GM12875 (cell line): ENCODE data around the gene CRYBA4.

Experiments
- H3K4me3 ChIP-seq: one replicate; pipeline ENCODE4 v1.5.1; 2011; ENCODE audit warnings: low read depth, low read length, control low read depth
- TF ChIP-seq, protein P1 (sequence below): IDR thresholded peaks from 2 replicates; pipeline ENCODE4 v1.5.1; 2011; ENCODE audit warnings: low read depth, mild to moderate bottlenecking, control low read depth, inconsistent platforms, low read length, moderate library complexity, borderline replicate concordance; ENCODE audit not compliant: insufficient read depth

CRYBA4 gene

DNA sequence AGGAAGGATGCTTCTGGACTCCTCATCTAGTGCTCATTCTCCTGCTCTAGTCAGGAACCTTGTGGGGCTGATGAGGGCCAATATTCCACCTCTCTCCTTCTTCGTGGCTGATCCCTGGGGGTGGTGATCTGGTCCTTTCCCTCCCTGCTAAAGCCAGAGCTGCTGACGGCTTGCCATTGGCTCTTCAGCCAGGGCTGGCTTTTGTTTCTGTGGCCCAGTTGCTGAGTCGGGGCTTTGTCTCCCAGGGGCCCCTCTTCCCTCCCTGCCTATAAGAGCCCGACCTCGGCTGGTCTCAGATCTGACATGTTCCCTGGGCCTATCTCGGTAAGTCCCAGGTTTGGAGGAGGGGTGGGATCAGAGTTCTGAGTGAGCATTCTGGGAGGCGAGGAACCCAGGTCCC, at the start of gene CRYBA4:
TSS of gene CRYBA4 (plus strand) at position 301 of the 400 bp plus-strand sequence. CDS start 634 bp downstream, outside the sequence.
- TF ChIP-seq, protein P1, sequence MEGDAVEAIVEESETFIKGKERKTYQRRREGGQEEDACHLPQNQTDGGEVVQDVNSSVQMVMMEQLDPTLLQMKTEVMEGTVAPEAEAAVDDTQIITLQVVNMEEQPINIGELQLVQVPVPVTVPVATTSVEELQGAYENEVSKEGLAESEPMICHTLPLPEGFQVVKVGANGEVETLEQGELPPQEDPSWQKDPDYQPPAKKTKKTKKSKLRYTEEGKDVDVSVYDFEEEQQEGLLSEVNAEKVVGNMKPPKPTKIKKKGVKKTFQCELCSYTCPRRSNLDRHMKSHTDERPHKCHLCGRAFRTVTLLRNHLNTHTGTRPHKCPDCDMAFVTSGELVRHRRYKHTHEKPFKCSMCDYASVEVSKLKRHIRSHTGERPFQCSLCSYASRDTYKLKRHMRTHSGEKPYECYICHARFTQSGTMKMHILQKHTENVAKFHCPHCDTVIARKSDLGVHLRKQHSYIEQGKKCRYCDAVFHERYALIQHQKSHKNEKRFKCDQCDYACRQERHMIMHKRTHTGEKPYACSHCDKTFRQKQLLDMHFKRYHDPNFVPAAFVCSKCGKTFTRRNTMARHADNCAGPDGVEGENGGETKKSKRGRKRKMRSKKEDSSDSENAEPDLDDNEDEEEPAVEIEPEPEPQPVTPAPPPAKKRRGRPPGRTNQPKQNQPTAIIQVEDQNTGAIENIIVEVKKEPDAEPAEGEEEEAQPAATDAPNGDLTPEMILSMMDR = no peak
- H3K4me3 ChIP-seq = no peak within 1 kb of the TSS

DNA sequence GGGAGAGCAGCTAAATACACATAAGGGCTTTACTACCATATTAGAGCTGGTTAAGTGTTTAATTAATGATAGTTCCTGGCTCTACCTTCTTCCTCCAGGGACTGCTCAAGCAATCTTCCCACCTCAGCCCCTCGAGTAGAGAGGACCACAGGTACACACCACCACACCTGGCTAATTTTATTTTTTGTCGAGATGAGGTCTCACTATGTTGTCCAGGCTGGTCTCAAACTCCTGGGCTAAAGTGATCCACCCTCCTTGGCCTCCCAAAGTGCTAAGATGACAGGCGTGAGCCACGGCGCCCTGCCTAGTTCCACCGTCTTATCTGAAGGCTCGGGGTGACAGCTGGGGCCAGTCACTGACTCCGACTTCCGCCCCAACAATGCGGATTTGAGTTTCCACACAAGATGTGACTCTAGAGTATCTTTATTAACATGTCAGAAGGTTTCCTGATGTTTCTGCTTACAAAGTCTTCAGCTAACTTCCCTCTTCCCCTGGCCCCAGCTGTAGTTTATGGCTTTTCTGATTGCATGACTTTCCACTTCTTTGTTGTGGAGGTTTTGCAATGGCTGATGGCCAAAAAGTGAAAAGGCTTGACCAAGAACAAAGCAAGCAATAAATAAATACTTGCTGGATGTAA, 48.6 kb upstream of the CRYBA4 start:
- TF ChIP-seq, protein P1 = no peak

DNA sequence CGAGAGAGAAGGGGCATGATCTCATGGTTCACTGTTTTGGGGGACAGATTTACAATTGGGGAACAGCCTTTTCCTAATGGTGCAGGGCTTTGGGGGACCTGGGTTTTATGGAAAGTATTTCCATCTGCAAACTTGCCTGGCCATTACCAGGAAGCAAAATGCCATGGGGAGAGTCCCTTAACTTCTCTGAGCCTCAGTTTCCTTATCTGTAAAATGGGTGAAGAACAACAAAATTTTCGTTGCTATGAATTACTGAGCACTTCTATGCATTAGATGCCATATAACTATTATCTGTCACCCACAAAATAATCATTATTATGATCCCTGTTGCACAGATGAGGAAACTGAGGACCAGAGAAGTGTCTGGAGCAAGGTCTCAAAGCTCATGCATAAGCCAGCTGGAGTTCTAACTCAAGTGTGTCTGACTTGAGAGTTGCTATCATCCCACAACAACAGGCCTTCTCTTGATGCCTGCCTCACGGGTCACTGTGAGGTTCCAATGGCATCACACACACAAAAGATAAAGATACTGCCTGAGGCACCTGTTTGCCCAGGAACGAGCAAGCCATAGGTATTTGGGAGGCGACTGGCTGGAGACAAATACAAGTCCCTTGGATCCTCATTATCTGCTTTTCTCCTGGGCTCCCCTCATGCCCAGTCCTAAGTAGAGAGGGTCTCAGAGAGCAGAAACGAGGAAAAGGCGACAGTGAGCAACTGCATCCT, 47.6 kb upstream of the CRYBA4 start:
- H3K4me3 ChIP-seq = no peak overlapping the region
- TF ChIP-seq, protein P1 = no peak

More for the DNA sequence above, 48.6 kb upstream of the CRYBA4 start:
- H3K4me3 ChIP-seq = no peak overlapping the region

DNA sequence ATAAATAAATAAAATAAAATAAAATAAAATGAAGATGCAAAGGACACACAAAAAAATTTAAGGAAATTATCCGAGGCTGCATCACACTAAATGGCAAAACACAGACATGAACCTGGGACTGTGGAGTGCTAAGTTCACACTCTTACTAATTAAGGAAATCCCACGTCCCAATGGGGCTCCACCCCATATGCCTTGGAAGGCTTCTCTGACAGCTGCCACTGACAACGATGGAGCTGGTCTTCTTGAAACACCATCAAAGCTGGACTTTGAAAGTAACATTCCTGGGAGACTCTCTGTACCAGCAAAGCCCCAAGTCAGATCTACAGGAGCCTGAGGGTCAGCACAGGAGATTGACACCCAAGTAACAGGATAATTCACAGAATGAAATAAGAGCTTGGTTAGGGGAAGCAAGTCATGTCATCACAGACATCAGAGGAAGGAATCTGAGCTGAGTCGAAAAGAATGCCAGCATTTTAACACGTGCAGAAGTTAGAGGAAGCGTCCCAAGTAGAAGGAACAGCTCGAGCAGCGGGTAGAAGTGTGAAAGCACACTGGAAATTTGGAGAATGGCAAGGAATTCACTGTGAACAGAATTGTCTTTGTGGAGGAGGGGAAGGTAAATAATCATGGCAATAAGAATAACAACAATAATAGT, 45.6 kb upstream of the CRYBA4 start:
- H3K4me3 ChIP-seq = no peak overlapping the region
- TF ChIP-seq, protein P1 = no peak

DNA sequence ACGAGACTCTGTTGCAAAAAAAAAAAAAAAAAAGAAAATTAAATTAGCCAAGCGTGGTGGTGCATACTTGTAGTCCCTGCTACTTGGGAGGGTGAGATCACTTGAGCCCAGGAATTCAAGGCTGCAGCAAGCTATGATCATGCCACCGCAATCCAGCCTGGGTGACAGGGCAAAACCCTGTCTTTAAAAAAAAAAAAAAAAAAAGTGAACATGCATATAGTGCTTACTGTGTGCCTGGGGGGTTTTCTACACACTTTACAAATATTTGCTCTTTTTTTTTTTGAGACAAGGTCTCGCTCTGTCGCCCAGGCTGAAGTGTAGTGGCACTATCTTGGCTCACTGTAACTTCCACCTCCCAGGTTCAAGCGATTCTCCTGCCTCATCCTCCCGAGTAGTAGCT, 44.7 kb upstream of the CRYBA4 start:
- H3K4me3 ChIP-seq = no peak overlapping the region
- TF ChIP-seq, protein P1 = no peak

DNA sequence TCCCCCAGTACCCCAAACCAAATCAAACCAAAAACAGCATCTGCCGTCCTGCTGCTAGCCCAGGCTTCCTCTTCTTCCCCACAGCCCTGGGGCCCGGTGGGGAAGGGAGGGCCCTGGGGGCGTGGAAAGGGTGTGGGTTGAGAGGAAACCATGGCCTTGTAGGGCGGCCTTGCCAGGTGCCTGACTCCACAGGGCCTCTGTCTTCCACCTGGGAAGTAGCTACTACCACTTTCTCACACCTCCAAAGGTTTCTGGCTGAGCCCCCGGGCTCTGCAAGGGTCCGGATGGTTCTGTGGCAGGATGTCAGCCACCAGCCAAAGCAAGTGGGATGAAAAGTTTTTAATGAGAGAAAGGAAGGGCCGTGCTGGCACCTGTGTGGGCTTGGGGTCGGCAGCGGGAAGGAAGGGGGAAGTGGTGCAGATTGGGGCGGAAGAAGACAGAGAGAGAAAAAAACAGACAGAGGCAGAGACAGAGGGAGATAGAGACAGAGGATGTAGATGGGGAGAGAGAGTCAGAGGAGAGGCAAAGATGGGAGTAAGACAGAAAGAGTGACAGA, 42.4 kb upstream of the CRYBA4 start:
- TF ChIP-seq, protein P1 = no peak

More for the DNA sequence above, 42.4 kb upstream of the CRYBA4 start:
- H3K4me3 ChIP-seq = peak overlapping the region; percentile 35
